ENCODE data around the gene SCD5. TPM values are rescaled to one million over a fixed set of nuclear protein-coding genes. Genes with fewer than 3 reads are reported as not detected.

SCD5 gene
- total and polyA plus RNA-seq, 2 of the 13 experiments (the other 11 are each of a cell fraction or from before 2014, with no cell fraction given), result not detected

- TF ChIP-seq ZNF788 (CRISPR knock-in tag; IDR thresholded peaks at IDR 0.05; ENCODE audit: borderline replicate concordance), result no peak
- TF ChIP-seq FLYWCH1 (CRISPR knock-in tag; IDR thresholded peaks at IDR 0.05), result no peak
- TF ChIP-seq ZNF652 (CRISPR knock-in tag; IDR thresholded peaks at IDR 0.05; ENCODE audit: borderline replicate concordance, low read depth), result no peak
- no peak for TF ChIP-seq ZNF672 (CRISPR knock-in tag; IDR thresholded peaks at IDR 0.05)
- TF ChIP-seq ZNF639 (CRISPR knock-in tag; conservative IDR thresholded peaks at IDR 0.05), result no peak
- TF ChIP-seq ZBTB10 (CRISPR knock-in tag; IDR thresholded peaks at IDR 0.05; ENCODE audit: borderline replicate concordance), result no peak
- TF ChIP-seq, protein P1, sequence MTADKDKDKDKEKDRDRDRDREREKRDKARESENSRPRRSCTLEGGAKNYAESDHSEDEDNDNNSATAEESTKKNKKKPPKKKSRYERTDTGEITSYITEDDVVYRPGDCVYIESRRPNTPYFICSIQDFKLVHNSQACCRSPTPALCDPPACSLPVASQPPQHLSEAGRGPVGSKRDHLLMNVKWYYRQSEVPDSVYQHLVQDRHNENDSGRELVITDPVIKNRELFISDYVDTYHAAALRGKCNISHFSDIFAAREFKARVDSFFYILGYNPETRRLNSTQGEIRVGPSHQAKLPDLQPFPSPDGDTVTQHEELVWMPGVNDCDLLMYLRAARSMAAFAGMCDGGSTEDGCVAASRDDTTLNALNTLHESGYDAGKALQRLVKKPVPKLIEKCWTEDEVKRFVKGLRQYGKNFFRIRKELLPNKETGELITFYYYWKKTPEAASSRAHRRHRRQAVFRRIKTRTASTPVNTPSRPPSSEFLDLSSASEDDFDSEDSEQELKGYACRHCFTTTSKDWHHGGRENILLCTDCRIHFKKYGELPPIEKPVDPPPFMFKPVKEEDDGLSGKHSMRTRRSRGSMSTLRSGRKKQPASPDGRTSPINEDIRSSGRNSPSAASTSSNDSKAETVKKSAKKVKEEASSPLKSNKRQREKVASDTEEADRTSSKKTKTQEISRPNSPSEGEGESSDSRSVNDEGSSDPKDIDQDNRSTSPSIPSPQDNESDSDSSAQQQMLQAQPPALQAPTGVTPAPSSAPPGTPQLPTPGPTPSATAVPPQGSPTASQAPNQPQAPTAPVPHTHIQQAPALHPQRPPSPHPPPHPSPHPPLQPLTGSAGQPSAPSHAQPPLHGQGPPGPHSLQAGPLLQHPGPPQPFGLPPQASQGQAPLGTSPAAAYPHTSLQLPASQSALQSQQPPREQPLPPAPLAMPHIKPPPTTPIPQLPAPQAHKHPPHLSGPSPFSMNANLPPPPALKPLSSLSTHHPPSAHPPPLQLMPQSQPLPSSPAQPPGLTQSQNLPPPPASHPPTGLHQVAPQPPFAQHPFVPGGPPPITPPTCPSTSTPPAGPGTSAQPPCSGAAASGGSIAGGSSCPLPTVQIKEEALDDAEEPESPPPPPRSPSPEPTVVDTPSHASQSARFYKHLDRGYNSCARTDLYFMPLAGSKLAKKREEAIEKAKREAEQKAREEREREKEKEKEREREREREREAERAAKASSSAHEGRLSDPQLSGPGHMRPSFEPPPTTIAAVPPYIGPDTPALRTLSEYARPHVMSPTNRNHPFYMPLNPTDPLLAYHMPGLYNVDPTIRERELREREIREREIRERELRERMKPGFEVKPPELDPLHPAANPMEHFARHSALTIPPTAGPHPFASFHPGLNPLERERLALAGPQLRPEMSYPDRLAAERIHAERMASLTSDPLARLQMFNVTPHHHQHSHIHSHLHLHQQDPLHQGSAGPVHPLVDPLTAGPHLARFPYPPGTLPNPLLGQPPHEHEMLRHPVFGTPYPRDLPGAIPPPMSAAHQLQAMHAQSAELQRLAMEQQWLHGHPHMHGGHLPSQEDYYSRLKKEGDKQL (CRISPR knock-in tag; IDR thresholded peaks at IDR 0.05; ENCODE audit: low read depth), result no peak
- TF ChIP-seq SAP130 (CRISPR knock-in tag; IDR thresholded peaks at IDR 0.05; ENCODE audit: low read depth), result no peak
Measured at GRCh38 chr4:82640540-82640939, 158.1 kb downstream of the SCD5 start (continued).
